H9 (cell line): ENCODE measurements around the gene NSUN3. TPM values are rescaled to one million over a fixed set of nuclear protein-coding genes. Genes with fewer than 3 reads are reported as not detected.

ENCODE experiments used
- DNase-seq: peaks from one replicate; pipeline ENCODE4 v3.0.0-alpha.2; 2017
- H2AFZ ChIP-seq: one replicate; pipeline ENCODE4 v1.6.1; 2013; ENCODE audit warnings: mild to moderate bottlenecking, low read length, control low read depth, moderate library complexity
- H2AK5ac ChIP-seq: 2 replicates; pipeline ENCODE4 v1.6.1; 2013; ENCODE audit warnings: low read length, control low read depth, mixed read lengths; ENCODE audit not compliant: insufficient read length
- H2BK120ac ChIP-seq: one replicate; pipeline ENCODE4 v1.6.1; 2013; ENCODE audit warnings: low read depth, mild to moderate bottlenecking, low read length, control low read depth, inconsistent platforms; ENCODE audit not compliant: poor library complexity, severe bottlenecking
- H2BK12ac ChIP-seq: 2 replicates; pipeline ENCODE4 v1.6.1; 2013; ENCODE audit warnings: low read length, control low read depth, mixed read lengths, low read depth; ENCODE audit not compliant: insufficient read length
- H2BK15ac ChIP-seq: 2 replicates; pipeline ENCODE4 v1.6.1; 2013; ENCODE audit warnings: low read depth, low read length, control low read depth
- H2BK20ac ChIP-seq: one replicate; pipeline ENCODE4 v1.6.1; 2013; ENCODE audit warnings: low read depth, mild to moderate bottlenecking, low read length, control low read depth, inconsistent platforms; ENCODE audit not compliant: poor library complexity, severe bottlenecking
- H2BK5ac ChIP-seq: 2 replicates; pipeline ENCODE4 v1.6.1; 2013; ENCODE audit warnings: low read length, control low read depth, mixed read lengths; ENCODE audit not compliant: insufficient read length
- H3K14ac ChIP-seq: 2 replicates; pipeline ENCODE4 v1.6.1; 2013; ENCODE audit warnings: low read length, control low read depth; ENCODE audit not compliant: insufficient read depth
- H3K18ac ChIP-seq: 2 replicates; pipeline ENCODE4 v1.6.1; 2013; ENCODE audit warnings: low read depth, mild to moderate bottlenecking, mixed read lengths, low read length, control low read depth; ENCODE audit not compliant: insufficient read length
- H3K23ac ChIP-seq: 2 replicates; pipeline ENCODE4 v1.6.1; 2013; ENCODE audit warnings: low read length, control low read depth, mixed read lengths, low read depth; ENCODE audit not compliant: insufficient read length
- H3K23me2 ChIP-seq: 2 replicates; pipeline ENCODE4 v1.6.1; 2013; ENCODE audit warnings: low read depth, mild to moderate bottlenecking, mixed read lengths, low read length, control low read depth; ENCODE audit not compliant: insufficient read length, poor library complexity, severe bottlenecking
- H3K27ac ChIP-seq: 2 replicates; pipeline ENCODE4 v1.5.1; 2013; ENCODE audit warnings: low read length, control low read depth, mixed read lengths, low read depth; ENCODE audit not compliant: insufficient read length
- H3K27me3 ChIP-seq: 2 replicates; pipeline ENCODE4 v1.6.1; 2013; ENCODE audit warnings: low read length, control low read depth, inconsistent platforms; ENCODE audit not compliant: insufficient read depth
- H3K4ac ChIP-seq: 2 replicates; pipeline ENCODE4 v1.6.1; 2013; ENCODE audit warnings: low read depth, mild to moderate bottlenecking, control low read depth, inconsistent platforms, low read length, moderate library complexity
- H3K4me1 ChIP-seq: 2 replicates; pipeline ENCODE4 v1.6.1; 2013; ENCODE audit warnings: low read length, control low read depth, inconsistent platforms; ENCODE audit not compliant: insufficient read depth
- H3K4me2 ChIP-seq: 2 replicates; pipeline ENCODE4 v1.6.1; 2013; ENCODE audit warnings: low read length, control low read depth, mixed read lengths; ENCODE audit not compliant: insufficient read length, insufficient read depth
- H3K56ac ChIP-seq: 2 replicates; pipeline ENCODE4 v1.6.1; 2013; ENCODE audit warnings: low read depth, mild to moderate bottlenecking, mixed read lengths, low read length, control low read depth; ENCODE audit not compliant: insufficient read length
- H3K79me1 ChIP-seq: 2 replicates; pipeline ENCODE4 v1.6.1; 2013; ENCODE audit warnings: low read depth, mild to moderate bottlenecking, moderate library complexity, low read length, control low read depth, inconsistent platforms; ENCODE audit not compliant: insufficient read depth, poor library complexity, severe bottlenecking
- H3K79me2 ChIP-seq: 2 replicates; pipeline ENCODE4 v1.6.1; 2013; ENCODE audit warnings: low read length, control low read depth, inconsistent platforms; ENCODE audit not compliant: insufficient read depth
- H3K9ac ChIP-seq: 2 replicates; pipeline ENCODE4 v1.6.1; 2013; ENCODE audit warnings: low read length, control low read depth, mixed read lengths; ENCODE audit not compliant: insufficient read length; ENCODE audit errors: extremely low read depth
- H3K9me3 ChIP-seq: one replicate; pipeline ENCODE4 v1.6.1; 2013; ENCODE audit warnings: low read depth, low read length, inconsistent platforms; ENCODE audit not compliant: control insufficient read depth
- H3T11ph ChIP-seq: one replicate; pipeline ENCODE4 v1.6.1; 2013; ENCODE audit warnings: mild to moderate bottlenecking, low read length, control low read depth, inconsistent platforms
- H4K20me1 ChIP-seq: one replicate; pipeline ENCODE4 v1.6.1; 2013; ENCODE audit not compliant: control insufficient read depth, insufficient read length, insufficient read depth
- H4K5ac ChIP-seq: 2 replicates; pipeline ENCODE4 v1.6.1; 2013; ENCODE audit warnings: low read depth, mild to moderate bottlenecking, mixed read lengths, low read length, control low read depth; ENCODE audit not compliant: insufficient read length
- H4K8ac ChIP-seq: replicated peaks from 2 replicates; pipeline ENCODE4 v1.6.1; 2013; ENCODE audit warnings: low read length, control low read depth, mixed read lengths, low read depth; ENCODE audit not compliant: insufficient read length
- H4K91ac ChIP-seq: 2 replicates; pipeline ENCODE4 v1.6.1; 2013; ENCODE audit warnings: low read depth, mild to moderate bottlenecking, moderate library complexity, mixed read lengths, low read length, control low read depth; ENCODE audit not compliant: insufficient read length
- H3K27ac Mint-ChIP-seq, 3 experiments: 2 replicates in 2 of 3; 3 replicates in 1 of 3; pipeline ENCODE4 v1.8.0; 2020 to 2021; ENCODE audit warnings: mixed read lengths in 3 of 3, mild to moderate bottlenecking in 1 of 3, moderate library complexity in 1 of 3
- H3K27me3 Mint-ChIP-seq: 2 replicates; pipeline ENCODE4 v1.8.0; 2021; ENCODE audit warnings: low read depth, mild to moderate bottlenecking, moderate library complexity, mixed read lengths
- H3K36me3 Mint-ChIP-seq, 3 experiments: 2 replicates in 2 of 3; 3 replicates in 1 of 3; pipeline ENCODE4 v1.8.0; 2020 to 2021; ENCODE audit warnings: low read depth in 3 of 3, mixed read lengths in 3 of 3; ENCODE audit not compliant: insufficient read depth in 1 of 3
- H3K4me1 Mint-ChIP-seq, 2 experiments: 2 replicates each; pipeline ENCODE4 v1.8.0; 2020; ENCODE audit warnings: mixed read lengths in 2 of 2
- H3K4me3 Mint-ChIP-seq, 2 experiments: 2 replicates in 1 of 2; 3 replicates in 1 of 2; pipeline ENCODE4 v1.8.0; 2020 to 2021; ENCODE audit warnings: mild to moderate bottlenecking in 2 of 2, mixed read lengths in 2 of 2, moderate library complexity in 1 of 2
- H3K9me3 Mint-ChIP-seq, 2 experiments: 2 replicates in 1 of 2; 3 replicates in 1 of 2; pipeline ENCODE4 v1.8.0; 2020; ENCODE audit warnings: mild to moderate bottlenecking in 2 of 2, mixed read lengths in 2 of 2, moderate library complexity in 1 of 2
- WGBS: extraction: QIAGEN DNeasy Blood & Tissue Kit; methylation state at CpG from one replicate; pipeline ENCODE4 v1.1.7; 2013; ENCODE audit warnings: missing lambda C conversion rate, low lambda C conversion rate, mixed read lengths; ENCODE audit not compliant: insufficient read length; ENCODE audit errors: extremely low coverage; 5-methylcytosine and 5-hydroxymethylcytosine counted together
- total RNA-seq: library from RNA; stranded (reverse); gene quantifications from 2 replicates; pipeline ENCODE4 v1.2.1, GENCODE V29; 2021
- TF ChIP-seq, protein P1 (sequence below): fragments of 200-600 bp; sonication (generic); conservative IDR thresholded peaks from 3 replicates; pipeline ENCODE4 v1.8.0; 2021; ENCODE audit warnings: antibody characterized with exemption, mild to moderate bottlenecking

NSUN3 gene
- total RNA-seq, 1 experiment from 2014 or later = 7.4 TPM

DNA sequence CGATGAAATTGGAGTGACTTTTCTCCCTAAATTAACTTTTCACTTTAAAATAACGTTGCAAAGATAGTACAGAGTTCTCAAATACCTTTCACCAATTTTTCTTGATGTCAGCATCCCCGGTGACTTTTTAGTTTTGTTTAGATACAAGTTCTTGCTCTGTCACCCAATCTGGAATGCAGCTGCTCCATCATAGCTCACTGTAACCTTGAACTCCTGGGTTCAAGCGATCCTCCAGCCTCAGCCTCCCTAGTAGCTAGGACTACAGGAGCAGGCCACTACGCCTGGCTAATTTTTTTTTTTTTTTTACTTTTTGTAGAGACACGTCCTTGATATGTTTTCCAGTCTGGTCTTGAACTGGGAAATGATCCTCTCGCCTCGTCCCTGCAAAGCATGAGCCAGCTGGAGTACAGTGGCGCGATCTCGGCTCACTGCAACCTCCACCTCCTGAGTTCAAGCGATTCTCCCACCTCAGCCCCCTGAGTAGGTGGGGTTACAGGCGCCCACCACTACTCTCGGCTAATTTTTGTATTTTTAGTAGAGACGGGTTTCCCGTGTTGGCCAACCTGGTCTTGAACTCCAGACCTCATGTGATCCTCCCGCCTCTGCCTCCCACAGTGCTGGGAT lies 747 bp downstream of the NSUN3 start:
- Histone ChIP-seq H3K4me2 (peak overlapping the region; percentile 73), H2AK5ac (no peak overlapping the region), H3K14ac (no peak overlapping the region), H2BK20ac (no peak overlapping the region), H3K4ac (no peak overlapping the region), H3K27me3 (no peaks in the 10 kb centered on the region), H3K79me1 (peaks cover 4% of the 10 kb centered on the region), H3K4me1 (no peaks in the 10 kb centered on the region; the same call in none of the 2 replicates), H3K23me2 (peaks cover 8% of the 10 kb centered on the region), H2BK120ac (no peak overlapping the region), H3K27ac (peak overlapping the region; percentile 72), H3T11ph (no peak overlapping the region), H3K56ac (no peak overlapping the region), H3K23ac (no peak overlapping the region), H2BK12ac (no peak overlapping the region), H3K79me2 (no peaks in the 10 kb centered on the region; the same call in 1 of the 2 replicates), H3K18ac (no peak overlapping the region), H4K91ac (no peak overlapping the region), H3K9ac (peak overlapping the region; percentile 89), H3K9me3 (no peaks in the 10 kb centered on the region), H4K8ac (no peak overlapping the region), H2AFZ (no peak overlapping the region), H2BK15ac (no peak overlapping the region), H4K20me1 (no peaks in the 10 kb centered on the region), H4K5ac (no peak overlapping the region), H2BK5ac (no peak overlapping the region)
- H3K4me1 Mint-ChIP-seq = peaks cover 5 to 8% of the 10 kb centered on the region in 2 experiments
- whole genome bisulfite sequencing = no CpG with 5 or more reads among the region's 17 CpGs
- H3K27ac Mint-ChIP-seq = peak overlapping the region in 2 of 3 experiments; percentile 100; a peak in 5 of 7 replicates
- TF ChIP-seq, protein P1, sequence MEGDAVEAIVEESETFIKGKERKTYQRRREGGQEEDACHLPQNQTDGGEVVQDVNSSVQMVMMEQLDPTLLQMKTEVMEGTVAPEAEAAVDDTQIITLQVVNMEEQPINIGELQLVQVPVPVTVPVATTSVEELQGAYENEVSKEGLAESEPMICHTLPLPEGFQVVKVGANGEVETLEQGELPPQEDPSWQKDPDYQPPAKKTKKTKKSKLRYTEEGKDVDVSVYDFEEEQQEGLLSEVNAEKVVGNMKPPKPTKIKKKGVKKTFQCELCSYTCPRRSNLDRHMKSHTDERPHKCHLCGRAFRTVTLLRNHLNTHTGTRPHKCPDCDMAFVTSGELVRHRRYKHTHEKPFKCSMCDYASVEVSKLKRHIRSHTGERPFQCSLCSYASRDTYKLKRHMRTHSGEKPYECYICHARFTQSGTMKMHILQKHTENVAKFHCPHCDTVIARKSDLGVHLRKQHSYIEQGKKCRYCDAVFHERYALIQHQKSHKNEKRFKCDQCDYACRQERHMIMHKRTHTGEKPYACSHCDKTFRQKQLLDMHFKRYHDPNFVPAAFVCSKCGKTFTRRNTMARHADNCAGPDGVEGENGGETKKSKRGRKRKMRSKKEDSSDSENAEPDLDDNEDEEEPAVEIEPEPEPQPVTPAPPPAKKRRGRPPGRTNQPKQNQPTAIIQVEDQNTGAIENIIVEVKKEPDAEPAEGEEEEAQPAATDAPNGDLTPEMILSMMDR = no peak
- H3K27me3 Mint-ChIP-seq = no peaks in the 10 kb centered on the region
- peaks cover 0 to 2% of the 10 kb centered on the region in 2 experiments; a peak in 1 of 5 replicates for H3K9me3 Mint-ChIP-seq
- DNase-seq = no peak
- H3K36me3 Mint-ChIP-seq = peaks cover 8 to 15% (median 9%) of the 10 kb centered on the region in 3 experiments; a peak in 6 of 7 replicates
- H3K4me3 Mint-ChIP-seq = peak overlapping the region; percentile 96 to 98
